Tibial nerve (tissue), 4 donors: ENCODE measurements around the gene GPR141. TPM values are rescaled to one million over a fixed set of nuclear protein-coding genes. Genes with fewer than 3 reads are reported as not detected.

Source experiments
- DNase-seq, 2 donors: peaks; one replicate each; pipeline ENCODE4 v3.0.0-alpha.2; 2019; ENCODE audit warnings: low spot score in 2 of 2
- H3K27ac ChIP-seq, 4 donors: fragments of 200-600 bp; sonication (generic) in 3 of 4; one replicate each; pipeline ENCODE4 v1.5.1; 2017 to 2019; ENCODE audit warnings: mild to moderate bottlenecking in 1 of 4
- H3K27me3 ChIP-seq, 2 donors: fragments of 200-600 bp; sonication (generic) in 1 of 2; one replicate each; pipeline versions ENCODE4 v1.5.1 to v1.6.0; 2017 to 2019
- H3K36me3 ChIP-seq, 3 donors: fragments of 200-600 bp; sonication (generic); one replicate each; pipeline ENCODE4 v1.5.1; 2018 to 2019
- H3K4me1 ChIP-seq, 4 donors: fragments of 200-600 bp; sonication (generic) in 3 of 4; one replicate each; pipeline ENCODE4 v1.5.1; 2017 to 2019
- H3K4me3 ChIP-seq, 4 donors: fragments of 200-600 bp; sonication (generic) in 3 of 4; one replicate each; pipeline ENCODE4 v1.5.1; 2017 to 2019; ENCODE audit warnings: mild to moderate bottlenecking in 1 of 4, moderate library complexity in 1 of 4
- H3K9me3 ChIP-seq, 4 donors: fragments of 200-600 bp; sonication (generic) in 3 of 4; one replicate each; pipeline ENCODE4 v1.5.1; 2017 to 2019
- EP300 ChIP-seq, 2 donors: sonication (generic); formaldehyde crosslinking; IDR thresholded peaks; one replicate each; pipeline ENCODE4 v1.6.1; 2017; ENCODE audit warnings: antibody characterized with exemption in 2 of 2, mild to moderate bottlenecking in 1 of 2
- POLR2A ChIP-seq, 2 donors: fragments of 450-650 bp; IDR thresholded peaks; one replicate each; pipeline ENCODE4 v1.6.1; 2017; ENCODE audit warnings: antibody characterized with exemption in 2 of 2, mild to moderate bottlenecking in 2 of 2, moderate library complexity in 2 of 2
- WGBS, 2 donors: methylation state at CpG; one replicate each; pipeline ENCODE4 v1.1.5; 2018; 5-methylcytosine and 5-hydroxymethylcytosine counted together
- total RNA-seq, 4 donors: library from RNA; depleted of rRNA; stranded (reverse); fragments of >200 nt; gene quantifications; one replicate each; pipeline ENCODE4 v1.1.0, GENCODE V29; 2016
- TF ChIP-seq, protein P1 (sequence below), 5 experiments: fragments of 200-600 bp in 3 of 5; fragments of 450-650 bp in 2 of 5; sonication (generic) in 3 of 5; IDR thresholded peaks; one replicate each; pipeline ENCODE4 v1.5.1; 2016 to 2019; ENCODE audit warnings: antibody characterized with exemption in 5 of 5, mild to moderate bottlenecking in 3 of 5, moderate library complexity in 2 of 5

The GPR141 gene
- total RNA-seq, 4 donors from 2014 or later = 0.84 to 3.1 TPM; not detected in 2

DNA sequence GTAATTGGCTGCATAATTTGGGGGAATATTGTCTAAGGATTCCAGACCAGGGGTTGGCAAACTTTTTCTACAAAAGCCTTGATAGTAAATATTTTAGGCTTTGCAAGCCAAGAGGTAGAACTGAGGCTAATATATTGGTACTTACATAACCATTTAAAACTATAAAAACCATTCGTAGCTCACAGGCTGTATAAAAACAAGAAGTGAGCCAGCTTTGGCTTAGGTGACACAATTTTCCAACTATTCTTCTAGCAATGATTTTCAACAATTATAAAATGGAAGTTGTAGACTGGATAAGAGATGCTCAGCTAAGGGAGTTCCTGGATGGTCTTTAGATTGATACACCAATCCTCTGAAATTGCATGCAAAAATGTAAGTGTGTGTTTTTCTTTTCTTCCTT lies 1.4 kb downstream of the GPR141 start:
- no peak overlapping the region for H3K4me3 ChIP-seq
- peaks cover 0 to 10% (median 0%) of the 10 kb centered on the region in 4 donors for H3K4me1 ChIP-seq
- no peak overlapping the region for H3K27ac ChIP-seq
- 41 to 45% methylated on average over 1 of the region's 1 CpG for WGBS, 2 donors
- H3K27me3 ChIP-seq = no peaks in the 10 kb centered on the region
- no peak for DNase-seq
- no peaks in the 10 kb centered on the region for H3K9me3 ChIP-seq
- TF ChIP-seq, protein P1, sequence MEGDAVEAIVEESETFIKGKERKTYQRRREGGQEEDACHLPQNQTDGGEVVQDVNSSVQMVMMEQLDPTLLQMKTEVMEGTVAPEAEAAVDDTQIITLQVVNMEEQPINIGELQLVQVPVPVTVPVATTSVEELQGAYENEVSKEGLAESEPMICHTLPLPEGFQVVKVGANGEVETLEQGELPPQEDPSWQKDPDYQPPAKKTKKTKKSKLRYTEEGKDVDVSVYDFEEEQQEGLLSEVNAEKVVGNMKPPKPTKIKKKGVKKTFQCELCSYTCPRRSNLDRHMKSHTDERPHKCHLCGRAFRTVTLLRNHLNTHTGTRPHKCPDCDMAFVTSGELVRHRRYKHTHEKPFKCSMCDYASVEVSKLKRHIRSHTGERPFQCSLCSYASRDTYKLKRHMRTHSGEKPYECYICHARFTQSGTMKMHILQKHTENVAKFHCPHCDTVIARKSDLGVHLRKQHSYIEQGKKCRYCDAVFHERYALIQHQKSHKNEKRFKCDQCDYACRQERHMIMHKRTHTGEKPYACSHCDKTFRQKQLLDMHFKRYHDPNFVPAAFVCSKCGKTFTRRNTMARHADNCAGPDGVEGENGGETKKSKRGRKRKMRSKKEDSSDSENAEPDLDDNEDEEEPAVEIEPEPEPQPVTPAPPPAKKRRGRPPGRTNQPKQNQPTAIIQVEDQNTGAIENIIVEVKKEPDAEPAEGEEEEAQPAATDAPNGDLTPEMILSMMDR (IDR thresholded peaks at IDR 0.05) = no peak
- TF ChIP-seq EP300 (IDR thresholded peaks at IDR 0.05) (no peak), POLR2A (IDR thresholded peaks at IDR 0.05) (no peak)
- H3K36me3 ChIP-seq = no peaks in the 10 kb centered on the region

DNA sequence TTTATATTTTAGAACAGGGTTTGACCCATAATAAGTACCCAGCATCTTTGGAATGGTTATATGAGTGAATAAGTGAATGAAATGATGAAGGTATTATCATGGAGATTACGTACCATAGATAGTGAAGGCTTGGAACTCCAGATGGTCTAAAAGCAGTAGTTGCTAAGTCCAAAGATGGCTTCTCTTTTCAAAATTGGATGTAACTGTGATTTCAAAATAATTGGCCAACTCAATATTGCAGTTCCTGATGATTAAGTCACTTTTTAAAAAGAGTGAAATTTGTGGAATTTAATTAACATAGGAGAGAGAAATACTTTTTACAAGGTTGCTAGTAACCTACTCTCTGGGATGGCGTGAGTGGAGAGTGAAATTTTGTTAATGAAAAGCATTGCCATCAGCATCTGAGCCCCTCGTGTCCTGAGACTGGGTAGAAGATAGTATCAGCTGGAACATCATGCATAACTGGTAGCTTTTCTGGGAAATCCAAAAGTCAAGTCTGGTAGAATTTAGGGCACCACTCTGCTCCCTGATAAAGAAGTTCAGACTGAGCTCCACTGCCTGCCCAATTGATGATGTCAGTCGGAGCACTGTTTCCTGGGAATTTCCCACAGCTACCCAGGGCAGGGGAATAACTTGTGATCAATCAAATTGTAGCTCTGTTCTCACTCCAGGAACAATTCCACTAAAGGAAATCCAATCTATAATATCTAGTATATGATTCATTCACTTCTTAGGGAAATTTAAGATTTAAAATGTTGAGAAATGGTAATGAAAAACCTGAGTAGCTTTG lies 3.2 kb downstream of the GPR141 start:
- 88 to 91% methylated on average over 4 of the region's 4 CpGs for WGBS, 2 donors
- H3K27me3 ChIP-seq = no peaks in the 10 kb centered on the region
- peaks cover 0 to 10% (median 0%) of the 10 kb centered on the region in 4 donors for H3K4me1 ChIP-seq
- no peaks in the 10 kb centered on the region for H3K9me3 ChIP-seq
- H3K27ac ChIP-seq = no peak overlapping the region
- no peaks in the 10 kb centered on the region for H3K36me3 ChIP-seq
- H3K4me3 ChIP-seq = no peak overlapping the region
- no peak for TF ChIP-seq EP300 (IDR thresholded peaks at IDR 0.05)
- TF ChIP-seq POLR2A (IDR thresholded peaks at IDR 0.05) = no peak
- TF ChIP-seq, protein P1 (IDR thresholded peaks at IDR 0.05) = no peak
- DNase-seq = no peak

DNA sequence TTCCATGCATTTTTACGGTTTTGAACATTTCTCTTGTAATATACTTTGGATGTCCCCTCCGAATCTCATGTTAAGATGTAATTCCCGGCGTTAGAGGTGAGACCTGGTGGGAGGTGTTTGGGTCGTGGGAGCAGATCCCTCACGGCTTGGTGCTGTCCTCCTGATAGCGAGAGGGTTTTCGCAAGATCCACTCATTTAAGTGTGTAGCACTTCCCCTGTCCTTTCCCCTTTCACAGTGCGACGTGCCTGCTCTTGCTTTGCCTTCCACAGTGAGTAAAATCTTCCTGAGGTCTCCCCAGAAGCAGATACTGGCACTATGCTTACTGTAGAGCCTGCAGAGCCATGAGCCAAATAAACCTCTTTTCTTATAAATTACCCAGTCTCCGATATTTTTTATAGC lies 6.6 kb downstream of the GPR141 start:
- Histone ChIP-seq H3K9me3 (no peaks in the 10 kb centered on the region), H3K36me3 (no peaks in the 10 kb centered on the region), H3K4me3 (no peak overlapping the region), H3K27ac (no peak overlapping the region), H3K27me3 (no peaks in the 10 kb centered on the region), H3K4me1 (no peaks in the 10 kb centered on the region)
- WGBS, 2 donors = 82 to 86% methylated on average over 11 of the region's 11 CpGs
- TF ChIP-seq, protein P1 (IDR thresholded peaks at IDR 0.05) = no peak
- TF ChIP-seq EP300 (IDR thresholded peaks at IDR 0.05) (no peak), POLR2A (IDR thresholded peaks at IDR 0.05) (no peak)
- no peak for DNase-seq

DNA sequence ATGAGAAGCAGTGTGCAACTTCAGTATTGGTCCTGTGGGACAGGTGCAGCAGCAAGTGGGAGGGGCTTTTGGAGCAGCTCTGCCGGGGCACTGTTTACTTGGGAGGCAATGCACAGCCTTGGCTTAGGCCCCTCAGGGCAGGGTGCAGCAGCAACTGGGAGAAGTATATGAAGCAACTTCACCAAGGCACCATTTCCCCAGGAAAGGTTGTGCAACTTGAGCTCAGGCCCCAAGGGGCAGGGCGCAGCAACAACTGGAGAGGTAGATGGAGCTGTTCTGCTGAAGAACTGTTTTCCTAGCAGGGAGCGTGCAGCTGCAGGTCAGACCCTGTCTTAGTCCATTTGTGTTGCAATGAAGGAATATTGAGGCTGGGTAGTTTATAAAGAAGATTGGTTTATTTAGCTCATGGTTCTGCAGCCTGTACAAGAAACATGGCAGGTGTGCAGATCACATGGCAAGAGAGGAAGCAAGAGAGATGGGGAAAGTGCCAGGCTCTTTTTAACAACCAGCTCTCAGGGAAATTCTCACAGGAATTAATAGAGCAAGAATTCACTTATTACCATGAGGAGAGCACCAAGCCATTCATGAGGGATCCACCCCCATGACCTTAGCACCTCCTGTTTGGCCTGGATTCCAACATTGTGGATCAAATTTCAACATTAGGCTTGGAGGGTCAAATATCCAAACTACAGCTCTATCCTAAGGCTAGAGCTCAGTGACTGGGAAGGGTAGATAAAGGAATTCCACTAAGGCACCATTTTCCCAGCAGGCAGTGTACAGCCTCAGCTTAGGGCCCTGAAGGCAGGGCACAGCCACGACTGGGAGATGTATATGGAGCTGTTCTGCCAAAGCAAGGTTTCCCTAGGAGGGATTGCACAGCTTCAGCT lies 10.9 kb downstream of the GPR141 start:
- H3K9me3 ChIP-seq = no peaks in the 10 kb centered on the region
- H3K4me1 ChIP-seq = no peaks in the 10 kb centered on the region
- H3K27me3 ChIP-seq = no peaks in the 10 kb centered on the region
- no peak overlapping the region for H3K27ac ChIP-seq
- no peak overlapping the region for H3K4me3 ChIP-seq
- TF ChIP-seq POLR2A (IDR thresholded peaks at IDR 0.05) (no peak), EP300 (IDR thresholded peaks at IDR 0.05) (peak in 1 of 2 donors; percentile 50)
- TF ChIP-seq, protein P1 (IDR thresholded peaks at IDR 0.05) = no peak
- H3K36me3 ChIP-seq = no peaks in the 10 kb centered on the region
- WGBS, 2 donors = 63 to 65% methylated on average over 4 of the region's 4 CpGs
- DNase-seq = peak; percentile 19

DNA sequence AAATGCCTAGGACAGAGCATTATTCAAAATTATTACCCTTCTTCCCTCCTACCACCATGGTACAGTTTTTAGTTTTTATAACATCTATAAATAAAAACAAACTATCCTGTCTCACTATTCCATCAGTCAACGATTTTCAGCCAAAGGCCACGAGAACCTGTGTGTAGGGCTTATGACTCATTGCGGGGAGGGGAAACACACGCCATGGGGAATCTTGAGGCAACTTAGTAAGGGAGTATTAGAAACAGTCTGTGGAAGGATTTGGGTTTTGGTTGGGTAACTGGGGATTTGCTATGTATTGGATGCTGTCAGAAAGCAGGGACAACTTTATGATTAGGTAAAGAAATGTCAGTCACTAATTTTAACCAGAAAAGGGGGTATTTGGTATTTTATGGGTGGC lies 14.7 kb downstream of the GPR141 start:
- WGBS, 2 donors = 81 to 84% methylated on average over 4 of the region's 4 CpGs
- no peak for TF ChIP-seq POLR2A (IDR thresholded peaks at IDR 0.05)
- TF ChIP-seq, protein P1 (IDR thresholded peaks at IDR 0.05) = no peak
- TF ChIP-seq EP300 (IDR thresholded peaks at IDR 0.05) = no peak
- DNase-seq = no peak
- Histone ChIP-seq H3K9me3 (no peaks in the 10 kb centered on the region), H3K27me3 (no peaks in the 10 kb centered on the region), H3K4me3 (no peak overlapping the region), H3K27ac (no peak overlapping the region), H3K36me3 (no peaks in the 10 kb centered on the region), H3K4me1 (peaks cover 0 to 2% (median 0%) of the 10 kb centered on the region in 4 donors)
